ENCODE results near the gene TFF3.

DNA sequence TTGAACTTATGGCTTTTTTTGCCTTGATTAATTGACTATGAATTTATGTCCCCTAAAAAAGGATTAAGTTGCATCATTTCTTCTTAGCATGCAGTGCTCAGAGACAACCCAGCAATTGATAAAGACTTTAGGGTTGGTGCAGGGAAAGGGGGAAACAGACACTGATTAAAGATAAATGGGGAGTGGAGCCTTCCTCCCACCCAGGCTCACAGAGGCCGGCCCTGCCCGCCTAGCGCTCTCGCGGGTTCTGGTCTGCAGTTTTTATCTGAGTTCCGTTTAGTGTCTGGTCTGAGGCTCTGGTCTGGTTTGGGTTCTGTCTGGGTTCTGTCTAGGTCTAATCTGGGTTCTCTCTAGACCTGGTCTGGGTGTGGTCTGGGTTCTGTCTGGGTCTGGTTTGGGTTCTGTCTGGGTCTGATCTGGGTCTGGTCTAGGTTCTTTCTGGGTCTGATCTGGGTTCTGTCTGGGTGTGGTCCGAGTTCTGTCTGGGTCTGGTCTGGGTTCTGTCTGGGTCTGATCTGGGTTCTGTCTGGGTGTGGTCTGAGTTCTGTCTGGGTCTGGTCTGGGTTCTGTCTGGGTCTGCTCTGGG lies 48.1 kb downstream of the TFF3 start:
- TF ChIP-seq, protein P1, sequence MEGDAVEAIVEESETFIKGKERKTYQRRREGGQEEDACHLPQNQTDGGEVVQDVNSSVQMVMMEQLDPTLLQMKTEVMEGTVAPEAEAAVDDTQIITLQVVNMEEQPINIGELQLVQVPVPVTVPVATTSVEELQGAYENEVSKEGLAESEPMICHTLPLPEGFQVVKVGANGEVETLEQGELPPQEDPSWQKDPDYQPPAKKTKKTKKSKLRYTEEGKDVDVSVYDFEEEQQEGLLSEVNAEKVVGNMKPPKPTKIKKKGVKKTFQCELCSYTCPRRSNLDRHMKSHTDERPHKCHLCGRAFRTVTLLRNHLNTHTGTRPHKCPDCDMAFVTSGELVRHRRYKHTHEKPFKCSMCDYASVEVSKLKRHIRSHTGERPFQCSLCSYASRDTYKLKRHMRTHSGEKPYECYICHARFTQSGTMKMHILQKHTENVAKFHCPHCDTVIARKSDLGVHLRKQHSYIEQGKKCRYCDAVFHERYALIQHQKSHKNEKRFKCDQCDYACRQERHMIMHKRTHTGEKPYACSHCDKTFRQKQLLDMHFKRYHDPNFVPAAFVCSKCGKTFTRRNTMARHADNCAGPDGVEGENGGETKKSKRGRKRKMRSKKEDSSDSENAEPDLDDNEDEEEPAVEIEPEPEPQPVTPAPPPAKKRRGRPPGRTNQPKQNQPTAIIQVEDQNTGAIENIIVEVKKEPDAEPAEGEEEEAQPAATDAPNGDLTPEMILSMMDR (IDR thresholded peaks at IDR 0.05 in 8 of 11, conservative IDR thresholded peaks at IDR 0.05 in 3 of 11): no peak
- no peak for TF ChIP-seq POLR2A (IDR thresholded peaks at IDR 0.05)

All from spleen (tissue), 7 donors.